IMR-90 (cell line): Measurements from ENCODE around the gene CIZ1. TPM values are rescaled to one million over a fixed set of nuclear protein-coding genes. Genes with fewer than 3 reads are reported as not detected.

Source experiments
- ATAC-seq: fragments of 200-7000 bp; cut with Tn5 transposase; 2 replicates; pipeline ENCODE4 v1.9.1; 2020; ENCODE audit warnings: low read depth, mild to moderate bottlenecking, moderate library complexity
- BruUV-seq: library from RNA; stranded (reverse); fragments of 400-500 nt; replicated peaks from 2 replicates; lab custom pipeline; 2021; lab: Mats Ljungman, UMichigan
- CTCF ChIA-PET: fragments of 300-600 bp; formaldehyde crosslinking; extraction: SDS; loops from one replicate; lab custom pipeline; 2021; ENCODE audit warnings: antibody characterized with exemption; lab: Yijun Ruan, JAX
- POLR2A ChIA-PET: fragments of 300-600 bp; sonication (Branson Sonifier 250); formaldehyde crosslinking; loops from one replicate; lab custom pipeline; 2022; ENCODE audit warnings: antibody characterized with exemption; ENCODE audit not compliant: unreplicated experiment; lab: Charles Lee
- DNase-seq: peaks from one replicate; pipeline ENCODE4 v3.0.0; 2013
- H2AFZ ChIP-seq: replicated peaks from 2 replicates; pipeline ENCODE3; 2013; ENCODE audit warnings: low read length, mild to moderate bottlenecking; ENCODE audit not compliant: poor library complexity
- H2AK5ac ChIP-seq: 2 replicates; pipeline ENCODE4 v1.6.1; 2013; ENCODE audit warnings: low read depth, low read length, inconsistent platforms
- H2AK9ac ChIP-seq: replicated peaks from 2 replicates; pipeline ENCODE3; 2013; ENCODE audit warnings: mild to moderate bottlenecking, low read depth, low read length, moderate library complexity; ENCODE audit not compliant: poor library complexity
- H2BK120ac ChIP-seq: 2 replicates; pipeline ENCODE4 v1.6.1; 2013; ENCODE audit warnings: low read depth, low read length, inconsistent platforms
- H2BK15ac ChIP-seq: 3 replicates; pipeline ENCODE4 v1.6.1; 2013; ENCODE audit warnings: low read depth, low read length, inconsistent platforms
- H2BK20ac ChIP-seq: 2 replicates; pipeline ENCODE4 v1.6.1; 2013; ENCODE audit warnings: low read depth, mild to moderate bottlenecking, inconsistent platforms, low read length, moderate library complexity
- H2BK5ac ChIP-seq: 2 replicates; pipeline ENCODE4 v1.6.1; 2013; ENCODE audit warnings: mild to moderate bottlenecking, low read depth, low read length, inconsistent platforms; ENCODE audit not compliant: poor library complexity, severe bottlenecking
- H3K14ac ChIP-seq: replicated peaks from 2 replicates; pipeline ENCODE4 v1.6.1; 2013; ENCODE audit warnings: low read depth, low read length, inconsistent platforms
- H3K18ac ChIP-seq: 2 replicates; pipeline ENCODE4 v1.6.1; 2013; ENCODE audit warnings: low read depth, low read length, control low read depth
- H3K23ac ChIP-seq: 2 replicates; pipeline ENCODE4 v1.6.1; 2013; ENCODE audit warnings: low read depth, low read length, inconsistent platforms
- H3K27ac ChIP-seq: 2 replicates; pipeline ENCODE4 v1.5.1; 2013; ENCODE audit warnings: mild to moderate bottlenecking, control low read depth, low read length; ENCODE audit not compliant: insufficient read depth
- H3K27me3 ChIP-seq: 2 replicates; pipeline ENCODE4 v1.6.1; 2013; ENCODE audit warnings: low read length; ENCODE audit not compliant: control insufficient read depth, insufficient read depth
- H3K36me3 ChIP-seq: 2 replicates; pipeline ENCODE4 v1.6.1; 2013; ENCODE audit warnings: low read length, mixed read lengths; ENCODE audit not compliant: control insufficient read depth, insufficient read depth
- H3K4ac ChIP-seq: 2 replicates; pipeline ENCODE4 v1.6.1; 2013; ENCODE audit warnings: low read depth, low read length, inconsistent platforms
- H3K4me1 ChIP-seq: 2 replicates; pipeline ENCODE4 v1.6.1; 2013; ENCODE audit warnings: low read length, mixed read lengths; ENCODE audit not compliant: control insufficient read depth, insufficient read depth
- H3K4me2 ChIP-seq: 2 replicates; pipeline ENCODE4 v1.6.1; 2013; ENCODE audit warnings: low read depth, mild to moderate bottlenecking, control low read depth, low read length, moderate library complexity
- H3K4me3 ChIP-seq: 2 replicates; pipeline ENCODE4 v1.5.1; 2013; ENCODE audit warnings: low read depth, mild to moderate bottlenecking, control low read depth, low read length, moderate library complexity; ENCODE audit not compliant: insufficient read depth
- H3K56ac ChIP-seq: 2 replicates; pipeline ENCODE4 v1.6.1; 2013; ENCODE audit warnings: low read length, inconsistent platforms; ENCODE audit not compliant: insufficient read depth; ENCODE audit errors: extremely low read depth
- H3K79me1 ChIP-seq, 2 experiments: 2 replicates each; pipeline ENCODE4 v1.6.1; 2013; ENCODE audit warnings: low read length in 2 of 2, inconsistent platforms in 1 of 2, low read depth in 1 of 2
- H3K9ac ChIP-seq: 2 replicates; pipeline ENCODE4 v1.6.1; 2013; ENCODE audit warnings: low read depth, low read length, control low read depth
- H3K9me1 ChIP-seq: 2 replicates; pipeline ENCODE4 v1.6.1; 2013; ENCODE audit warnings: low read length, inconsistent platforms; ENCODE audit not compliant: insufficient read depth
- H3K9me3 ChIP-seq: 2 replicates; pipeline ENCODE4 v1.6.1; 2013; ENCODE audit warnings: low read length; ENCODE audit not compliant: control insufficient read depth, insufficient read depth
- H4K20me1 ChIP-seq: 2 replicates; pipeline ENCODE4 v1.6.1; 2013; ENCODE audit warnings: low read length, inconsistent platforms; ENCODE audit not compliant: insufficient read depth
- H4K5ac ChIP-seq: 2 replicates; pipeline ENCODE4 v1.6.1; 2013; ENCODE audit warnings: mild to moderate bottlenecking, low read depth, low read length, control low read depth
- H4K8ac ChIP-seq, 2 experiments: 2 replicates each; pipeline ENCODE4 v1.6.1; 2013; ENCODE audit warnings: low read depth in 2 of 2, low read length in 2 of 2, control low read depth in 1 of 2, inconsistent platforms in 1 of 2
- H4K91ac ChIP-seq: 2 replicates; pipeline ENCODE4 v1.6.1; 2013; ENCODE audit warnings: low read depth, low read length, inconsistent platforms; ENCODE audit not compliant: insufficient read depth
- BHLHE40 ChIP-seq: fragments of 150-350 bp; IDR thresholded peaks from 2 replicates; pipeline ENCODE4 v1.6.1; 2016; ENCODE audit warnings: mild to moderate bottlenecking, low read depth, low read length
- CEBPB ChIP-seq: IDR thresholded peaks from 2 replicates; pipeline ENCODE4 v1.6.1; 2012; ENCODE audit warnings: low read depth, low read length, improper control_type of control experiment
- CHD1 ChIP-seq: IDR thresholded peaks from 2 replicates; pipeline ENCODE4 v1.6.1; 2012; ENCODE audit warnings: low read depth, low read length, improper control_type of control experiment
- FOS ChIP-seq: fragments of 150-350 bp; IDR thresholded peaks from 2 replicates; pipeline ENCODE4 v1.6.1; 2016; ENCODE audit warnings: low read depth, low read length
- MAFK ChIP-seq: IDR thresholded peaks from 2 replicates; pipeline ENCODE4 v1.6.1; 2012; ENCODE audit warnings: low read depth, low read length, improper control_type of control experiment
- MAZ ChIP-seq: IDR thresholded peaks from 2 replicates; pipeline ENCODE4 v1.6.1; 2012; ENCODE audit warnings: low read depth, mild to moderate bottlenecking, low read length, improper control_type of control experiment, moderate library complexity, borderline replicate concordance
- MXI1 ChIP-seq: IDR thresholded peaks from 2 replicates; pipeline ENCODE4 v1.6.1; 2012; ENCODE audit warnings: low read depth, mild to moderate bottlenecking, low read length, moderate library complexity, borderline replicate concordance
- NFE2L2 ChIP-seq: fragments of 150-350 bp; IDR thresholded peaks from 2 replicates; pipeline ENCODE4 v1.6.1; 2016; ENCODE audit warnings: low read depth, mild to moderate bottlenecking, low read length
- POLR2A ChIP-seq: IDR thresholded peaks from 2 replicates; pipeline ENCODE4 v1.6.1; 2012; ENCODE audit warnings: mild to moderate bottlenecking, low read depth, low read length
- RCOR1 ChIP-seq: IDR thresholded peaks from 2 replicates; pipeline ENCODE4 v1.6.1; 2012; ENCODE audit warnings: mild to moderate bottlenecking, low read length, improper control_type of control experiment; ENCODE audit not compliant: insufficient replicate concordance
- RFX5 ChIP-seq: IDR thresholded peaks from 2 replicates; pipeline ENCODE4 v1.8.0; 2012; ENCODE audit warnings: low read depth, mild to moderate bottlenecking, low read length, moderate library complexity
- SMC3 ChIP-seq: fragments of 150-350 bp; IDR thresholded peaks from 2 replicates; pipeline ENCODE4 v1.6.1; 2016; ENCODE audit warnings: low read depth, mild to moderate bottlenecking, antibody characterized with exemption, low read length, moderate library complexity
- WGBS, 2 experiments: methylation state at CpG; one replicate each; pipeline versions ENCODE4 v1.1.5 to v1.1.7; 2013; ENCODE audit warnings: missing lambda C conversion rate in 2 of 2; ENCODE audit not compliant: insufficient read length in 1 of 2; ENCODE audit errors: extremely low coverage in 2 of 2; 5-methylcytosine and 5-hydroxymethylcytosine counted together
- dilution Hi-C: fragments of 300-500 bp; cut with HindIII; formaldehyde crosslinking; loops from one replicate; pipeline ENCODE4 v1.14.3; 2018; ENCODE audit warnings: low sequenced_read_pairs; ENCODE audit not compliant: unreplicated experiment
- in situ Hi-C: fragments of 300-500 bp; cut with MboI; formaldehyde crosslinking; loops from 3 replicates; pipeline ENCODE4 v1.14.3; 2019; ENCODE audit warnings: low sequenced_read_pairs, inconsistent platforms, mixed read lengths
- intact Hi-C: fragments of 100-400 bp; cut with micrococcal nuclease; formaldehyde crosslinking; loops from 2 replicates; pipeline ENCODE4 v1.10.0; 2022
- polyA plus RNA-seq, 3 experiments: library from polyadenylated mRNA; depleted of rRNA; stranded (reverse); fragments of >200 nt; gene quantifications; 2 replicates each; pipeline ENCODE4 v1.2.3, GENCODE V29; 2012; ENCODE audit warnings: low replicate concordance in 1 of 3
- total RNA-seq: library from RNA; depleted of rRNA; stranded (reverse); fragments of >200 nt; gene quantifications from 2 replicates; pipeline ENCODE4 v1.2.3, GENCODE V29; 2012
- TF ChIP-seq, protein P1 (sequence below): fragments of 150-350 bp; IDR thresholded peaks from 2 replicates; pipeline ENCODE4 v1.6.1; 2016; ENCODE audit warnings: low read depth, mild to moderate bottlenecking, low read length, moderate library complexity, borderline replicate concordance
- TF ChIP-seq, protein P2 (sequence below): conservative IDR thresholded peaks from 2 replicates; pipeline ENCODE4 v1.5.1; 2012; ENCODE audit warnings: mild to moderate bottlenecking, low read depth, low read length, improper control_type of control experiment
- TF ChIP-seq, protein P3 (sequence below): fragments of 150-350 bp; IDR thresholded peaks from 2 replicates; pipeline ENCODE4 v1.6.1; 2017; ENCODE audit warnings: mild to moderate bottlenecking, antibody characterized with exemption, low read length, low read depth

The CIZ1 gene
- total and polyA plus RNA-seq, 2 of the 4 experiments (the other 2 are of a cell fraction): 13.8 to 51.9 TPM

DNA sequence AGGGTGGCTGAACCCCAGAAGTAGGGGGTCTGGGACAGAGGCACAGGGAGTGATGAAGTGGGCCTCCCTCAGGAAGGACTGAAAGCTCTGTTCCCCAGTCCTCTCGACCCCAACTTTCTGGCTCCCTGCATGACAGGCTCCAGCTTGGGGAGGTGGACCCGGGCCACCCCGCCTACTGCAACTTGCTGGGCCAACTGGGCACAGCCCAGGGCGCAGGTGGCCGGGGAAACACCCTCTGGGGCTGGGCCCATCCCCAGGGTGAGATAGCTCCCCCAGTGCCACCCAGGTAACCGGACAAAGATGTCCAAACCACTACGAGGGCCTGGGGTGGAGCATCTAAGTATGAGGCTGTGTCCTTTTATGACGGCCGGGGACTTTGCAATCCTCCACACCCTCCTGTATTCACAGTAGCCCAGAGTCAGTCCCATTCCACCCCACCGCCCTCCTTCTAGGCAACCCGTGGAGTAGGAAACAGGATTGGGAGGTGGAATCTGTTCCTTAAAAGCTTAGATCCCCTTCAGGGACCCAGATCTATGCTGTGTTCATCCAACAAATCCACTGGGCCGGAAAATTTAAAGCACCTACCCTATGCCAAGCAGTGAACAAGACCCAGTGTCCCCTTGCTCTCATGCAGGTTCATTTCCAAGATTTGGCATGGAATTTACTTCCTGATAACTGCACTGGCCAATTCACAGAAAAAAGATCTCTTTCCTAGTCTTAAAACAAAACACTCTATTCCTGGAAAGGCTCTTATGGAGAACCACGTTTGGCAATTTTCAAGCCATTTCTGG lies 31.7 kb upstream of the CIZ1 start:
- no peak overlapping the region for H2BK5ac ChIP-seq
- BruUV-seq: no TSS peak
- no peak overlapping the region for H2AK9ac ChIP-seq
- H4K5ac ChIP-seq: no peak overlapping the region
- no peak overlapping the region for H4K91ac ChIP-seq
- no peak overlapping the region for H3K14ac ChIP-seq
- no peak overlapping the region for H2AK5ac ChIP-seq
- in situ Hi-C loops: no loop called here
- no peaks in the 10 kb centered on the region for H4K20me1 ChIP-seq
- H3K27me3 ChIP-seq: no peaks in the 10 kb centered on the region
- no peak overlapping the region for H3K23ac ChIP-seq
- no CpG with 5 or more reads among the region's 13 CpGs for WGBS, 2 experiments
- H2BK15ac ChIP-seq: no peak overlapping the region
- H3K9ac ChIP-seq: no peak overlapping the region
- H3K4ac ChIP-seq: no peak overlapping the region
- 0 out of 2 replicates have a peak, but pooled peaks cover 3% of the 10 kb centered on the region for H3K9me1 ChIP-seq
- intact Hi-C loops: no loop called here
- no peak overlapping the region for H3K4me3 ChIP-seq
- H2BK120ac ChIP-seq: no peak overlapping the region
- no peaks in the 10 kb centered on the region; a peak in 1 of 4 replicates for H3K79me1 ChIP-seq
- no peak overlapping the region for H3K18ac ChIP-seq
- H3K4me1 ChIP-seq: no peaks in the 10 kb centered on the region
- peaks cover 6% of the 10 kb centered on the region; the same call in 1 of the 2 replicates for H3K36me3 ChIP-seq
- dilution Hi-C loops: no loop called here
- ATAC-seq: no peak
- no peak overlapping the region for H3K4me2 ChIP-seq
- H2BK20ac ChIP-seq: no peak overlapping the region
- no peak for DNase-seq
- no peak overlapping the region for H4K8ac ChIP-seq
- H2AFZ ChIP-seq: no peak overlapping the region
- CTCF ChIA-PET: no interaction called here
- no peak overlapping the region for H3K56ac ChIP-seq
- H3K27ac ChIP-seq: no peak overlapping the region
- POLR2A ChIA-PET: no interaction called here
- H3K9me3 ChIP-seq: no peaks in the 10 kb centered on the region
- no peak for TF ChIP-seq BHLHE40
- TF ChIP-seq RCOR1: no peak
- no peak for TF ChIP-seq SMC3
- TF ChIP-seq, protein P1, sequence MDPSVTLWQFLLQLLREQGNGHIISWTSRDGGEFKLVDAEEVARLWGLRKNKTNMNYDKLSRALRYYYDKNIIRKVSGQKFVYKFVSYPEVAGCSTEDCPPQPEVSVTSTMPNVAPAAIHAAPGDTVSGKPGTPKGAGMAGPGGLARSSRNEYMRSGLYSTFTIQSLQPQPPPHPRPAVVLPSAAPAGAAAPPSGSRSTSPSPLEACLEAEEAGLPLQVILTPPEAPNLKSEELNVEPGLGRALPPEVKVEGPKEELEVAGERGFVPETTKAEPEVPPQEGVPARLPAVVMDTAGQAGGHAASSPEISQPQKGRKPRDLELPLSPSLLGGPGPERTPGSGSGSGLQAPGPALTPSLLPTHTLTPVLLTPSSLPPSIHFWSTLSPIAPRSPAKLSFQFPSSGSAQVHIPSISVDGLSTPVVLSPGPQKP: no peak
- TF ChIP-seq RFX5: no peak
- TF ChIP-seq NFE2L2: no peak
- no peak for TF ChIP-seq POLR2A
- TF ChIP-seq MAZ: no peak
- TF ChIP-seq MXI1: no peak
- TF ChIP-seq CEBPB: no peak
- TF ChIP-seq, protein P2, sequence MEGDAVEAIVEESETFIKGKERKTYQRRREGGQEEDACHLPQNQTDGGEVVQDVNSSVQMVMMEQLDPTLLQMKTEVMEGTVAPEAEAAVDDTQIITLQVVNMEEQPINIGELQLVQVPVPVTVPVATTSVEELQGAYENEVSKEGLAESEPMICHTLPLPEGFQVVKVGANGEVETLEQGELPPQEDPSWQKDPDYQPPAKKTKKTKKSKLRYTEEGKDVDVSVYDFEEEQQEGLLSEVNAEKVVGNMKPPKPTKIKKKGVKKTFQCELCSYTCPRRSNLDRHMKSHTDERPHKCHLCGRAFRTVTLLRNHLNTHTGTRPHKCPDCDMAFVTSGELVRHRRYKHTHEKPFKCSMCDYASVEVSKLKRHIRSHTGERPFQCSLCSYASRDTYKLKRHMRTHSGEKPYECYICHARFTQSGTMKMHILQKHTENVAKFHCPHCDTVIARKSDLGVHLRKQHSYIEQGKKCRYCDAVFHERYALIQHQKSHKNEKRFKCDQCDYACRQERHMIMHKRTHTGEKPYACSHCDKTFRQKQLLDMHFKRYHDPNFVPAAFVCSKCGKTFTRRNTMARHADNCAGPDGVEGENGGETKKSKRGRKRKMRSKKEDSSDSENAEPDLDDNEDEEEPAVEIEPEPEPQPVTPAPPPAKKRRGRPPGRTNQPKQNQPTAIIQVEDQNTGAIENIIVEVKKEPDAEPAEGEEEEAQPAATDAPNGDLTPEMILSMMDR: no peak
- no peak for TF ChIP-seq FOS
- TF ChIP-seq, protein P3, sequence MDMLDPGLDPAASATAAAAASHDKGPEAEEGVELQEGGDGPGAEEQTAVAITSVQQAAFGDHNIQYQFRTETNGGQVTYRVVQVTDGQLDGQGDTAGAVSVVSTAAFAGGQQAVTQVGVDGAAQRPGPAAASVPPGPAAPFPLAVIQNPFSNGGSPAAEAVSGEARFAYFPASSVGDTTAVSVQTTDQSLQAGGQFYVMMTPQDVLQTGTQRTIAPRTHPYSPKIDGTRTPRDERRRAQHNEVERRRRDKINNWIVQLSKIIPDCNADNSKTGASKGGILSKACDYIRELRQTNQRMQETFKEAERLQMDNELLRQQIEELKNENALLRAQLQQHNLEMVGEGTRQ: no peak
- TF ChIP-seq MAFK: no peak
- TF ChIP-seq CHD1: no peak
